Spleen (tissue), 7 donors: ENCODE data around the gene CEP97.

ENCODE experiments used
- POLR2A ChIP-seq, 3 donors: fragments of 450-650 bp; IDR thresholded peaks; one replicate each; pipeline ENCODE4 v1.5.1; 2017; ENCODE audit warnings: antibody characterized with exemption in 3 of 3, mild to moderate bottlenecking in 1 of 3
- POLR2AphosphoS5 ChIP-seq, 3 donors: sonication (generic); formaldehyde crosslinking; IDR thresholded peaks; one replicate each; pipeline ENCODE4 v1.5.1; 2017; ENCODE audit warnings: antibody characterized with exemption in 3 of 3
- TF ChIP-seq, protein P1 (sequence below), 11 experiments: fragments of 200-600 bp in 7 of 11; fragments of 450-650 bp in 4 of 11; sonication (generic) in 4 of 11; IDR thresholded peaks in 8 of 11; conservative IDR thresholded peaks in 3 of 11; 1 replicate in 7 of 11; 2 replicates in 4 of 11; pipeline versions ENCODE4 v1.4.0 to v1.8.0; 2016 to 2021; ENCODE audit warnings: antibody characterized with exemption in 11 of 11, inconsistent platforms in 4 of 11, mild to moderate bottlenecking in 1 of 11
- donor health status: DM: no; HTN: no; CAD: no; lungs with moderate emphysema.
- donor health status: DM: no; HTN: no; CAD: no.
- donor health status: DM: no; HTN: no; CAD: no.

DNA sequence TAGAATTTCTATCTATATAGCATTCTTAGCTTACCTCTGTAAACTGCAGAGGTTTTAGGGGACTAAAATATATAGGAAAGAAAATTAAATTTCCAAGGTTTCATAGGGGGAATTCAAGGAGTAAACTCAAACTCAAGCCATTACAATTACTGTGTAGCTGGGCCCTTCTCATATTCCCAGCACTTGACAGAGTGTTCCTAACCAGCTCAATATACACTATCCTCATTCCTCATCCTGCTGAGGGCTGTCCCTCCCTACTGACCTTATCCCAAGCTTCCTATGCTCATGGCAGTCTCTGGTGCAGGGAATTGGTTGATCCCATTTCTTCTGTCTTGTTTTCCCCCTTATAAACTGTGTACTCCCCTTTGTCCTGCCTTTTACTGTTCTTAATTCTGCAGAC, 88.5 kb downstream of the CEP97 start:
- TF ChIP-seq, protein P1, sequence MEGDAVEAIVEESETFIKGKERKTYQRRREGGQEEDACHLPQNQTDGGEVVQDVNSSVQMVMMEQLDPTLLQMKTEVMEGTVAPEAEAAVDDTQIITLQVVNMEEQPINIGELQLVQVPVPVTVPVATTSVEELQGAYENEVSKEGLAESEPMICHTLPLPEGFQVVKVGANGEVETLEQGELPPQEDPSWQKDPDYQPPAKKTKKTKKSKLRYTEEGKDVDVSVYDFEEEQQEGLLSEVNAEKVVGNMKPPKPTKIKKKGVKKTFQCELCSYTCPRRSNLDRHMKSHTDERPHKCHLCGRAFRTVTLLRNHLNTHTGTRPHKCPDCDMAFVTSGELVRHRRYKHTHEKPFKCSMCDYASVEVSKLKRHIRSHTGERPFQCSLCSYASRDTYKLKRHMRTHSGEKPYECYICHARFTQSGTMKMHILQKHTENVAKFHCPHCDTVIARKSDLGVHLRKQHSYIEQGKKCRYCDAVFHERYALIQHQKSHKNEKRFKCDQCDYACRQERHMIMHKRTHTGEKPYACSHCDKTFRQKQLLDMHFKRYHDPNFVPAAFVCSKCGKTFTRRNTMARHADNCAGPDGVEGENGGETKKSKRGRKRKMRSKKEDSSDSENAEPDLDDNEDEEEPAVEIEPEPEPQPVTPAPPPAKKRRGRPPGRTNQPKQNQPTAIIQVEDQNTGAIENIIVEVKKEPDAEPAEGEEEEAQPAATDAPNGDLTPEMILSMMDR (IDR thresholded peaks at IDR 0.05 in 8 of 11, conservative IDR thresholded peaks at IDR 0.05 in 3 of 11), result no peak
- TF ChIP-seq POLR2A (IDR thresholded peaks at IDR 0.05), result no peak
- no peak for TF ChIP-seq POLR2AphosphoS5 (IDR thresholded peaks at IDR 0.05)
